IPS-11a (cell line): ENCODE results near the gene CCNY.

ENCODE experiments used
- H3K4me3 ChIP-seq: one replicate; pipeline ENCODE4 v1.5.1; 2013; ENCODE audit warnings: low read depth, low read length, control low read depth

Gene CCNY

GRCh38 chr10:35379226-35380137 is 43.2 kb downstream of the CCNY start:
- no peak overlapping the region for H3K4me3 ChIP-seq

GRCh38 chr10:35382096-35382495 is 45.8 kb downstream of the CCNY start:
- H3K4me3 ChIP-seq = no peak overlapping the region

GRCh38 chr10:35384265-35384868 is 48.1 kb downstream of the CCNY start:
- H3K4me3 ChIP-seq = no peak overlapping the region

- H3K4me3 ChIP-seq = no peak overlapping the region
These were observed 50.4 kb downstream of the CCNY start for GRCh38 chr10:35386594-35387174.

- no peak overlapping the region for H3K4me3 ChIP-seq
These were observed 51.5 kb downstream of the CCNY start for GRCh38 chr10:35387768-35388167.

GRCh38 chr10:35388197-35388596 is 51.9 kb downstream of the CCNY start:
- H3K4me3 ChIP-seq = no peak overlapping the region

GRCh38 chr10:35388682-35389081 is 52.4 kb downstream of the CCNY start:
- no peak overlapping the region for H3K4me3 ChIP-seq

- H3K4me3 ChIP-seq = no peak overlapping the region
These were observed 54.0 kb downstream of the CCNY start for GRCh38 chr10:35390161-35390840.

- H3K4me3 ChIP-seq = no peak overlapping the region
These were observed 54.5 kb downstream of the CCNY start for GRCh38 chr10:35390843-35391152.

GRCh38 chr10:35391153-35391953 is 55.0 kb downstream of the CCNY start:
- no peak overlapping the region for H3K4me3 ChIP-seq

GRCh38 chr10:35391954-35392262 is 55.6 kb downstream of the CCNY start:
- H3K4me3 ChIP-seq = no peak overlapping the region

- no peak overlapping the region for H3K4me3 ChIP-seq
These were observed 56.3 kb downstream of the CCNY start for GRCh38 chr10:35392482-35393228.

- H3K4me3 ChIP-seq = no peak overlapping the region
These were observed 58.1 kb downstream of the CCNY start for GRCh38 chr10:35394411-35394851.

GRCh38 chr10:35394934-35395333 is 58.6 kb downstream of the CCNY start:
- no peak overlapping the region for H3K4me3 ChIP-seq

- no peak overlapping the region for H3K4me3 ChIP-seq
These were observed 60.5 kb downstream of the CCNY start for GRCh38 chr10:35396560-35397434.

GRCh38 chr10:35397953-35398352 is 61.6 kb downstream of the CCNY start:
- H3K4me3 ChIP-seq = no peak overlapping the region

- H3K4me3 ChIP-seq = no peak overlapping the region
These were observed 62.0 kb downstream of the CCNY start for GRCh38 chr10:35398355-35398754.

- H3K4me3 ChIP-seq = no peak overlapping the region
These were observed 62.6 kb downstream of the CCNY start for GRCh38 chr10:35398908-35399307.

- H3K4me3 ChIP-seq = no peak overlapping the region
These were observed 63.2 kb downstream of the CCNY start for GRCh38 chr10:35399414-35400009.
